HG03139 (cell line): ENCODE measurements around the gene FAM78B.

Experiments
- ATAC-seq: cut with Tn5 transposase; IDR thresholded peaks from one replicate; pipeline ENCODE4 v1.9.1; 2021; ENCODE audit not compliant: unreplicated experiment

The FAM78B gene

GRCh38 chr1:166121010-166121409 lies 45.8 kb downstream of the FAM78B start:
- ATAC-seq: no peak

DNA sequence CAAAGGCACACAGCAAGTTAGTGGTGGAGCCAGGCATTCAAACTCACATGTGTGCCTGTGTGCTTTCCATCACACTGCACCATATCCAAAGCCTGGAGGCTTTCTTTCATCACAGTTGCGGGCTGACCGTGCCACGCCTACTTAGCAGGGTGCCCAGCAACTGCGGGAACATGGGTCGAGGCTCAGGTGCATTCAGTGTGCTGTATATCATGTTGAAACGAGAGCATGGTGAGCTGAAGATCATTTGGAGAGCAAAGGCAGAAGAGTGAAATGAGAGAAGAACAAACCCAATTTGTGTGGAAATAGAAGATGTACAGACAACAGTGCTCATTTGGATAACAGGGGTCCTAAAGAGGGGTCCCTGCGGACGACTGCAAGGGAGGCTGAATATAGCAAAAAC lies 46.5 kb downstream of the FAM78B start:
- no peak for ATAC-seq

GRCh38 chr1:166119471-166119965 lies 47.3 kb downstream of the FAM78B start:
- no peak for ATAC-seq

DNA sequence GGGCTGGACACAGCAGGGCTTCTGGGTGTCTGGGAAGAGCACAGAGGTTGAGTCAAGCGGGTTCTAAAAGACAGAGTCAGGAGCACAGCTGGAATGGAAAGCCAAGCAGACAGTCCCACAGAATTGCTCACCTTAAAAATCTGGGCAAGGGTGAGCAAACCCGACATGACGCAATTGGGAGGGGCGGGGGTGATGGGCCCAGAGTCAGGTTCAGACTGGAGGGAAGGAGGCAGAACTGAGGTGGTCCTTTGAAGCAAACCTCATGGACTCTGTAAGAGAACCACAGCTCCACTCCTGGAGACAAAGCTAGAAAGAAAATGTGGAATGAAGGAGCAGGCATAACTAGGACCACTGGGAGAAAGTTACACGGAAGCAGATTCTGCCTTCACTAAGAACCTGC lies 49.0 kb downstream of the FAM78B start:
- ATAC-seq: no peak

GRCh38 chr1:166116026-166116425 lies 50.8 kb downstream of the FAM78B start:
- ATAC-seq: no peak

DNA sequence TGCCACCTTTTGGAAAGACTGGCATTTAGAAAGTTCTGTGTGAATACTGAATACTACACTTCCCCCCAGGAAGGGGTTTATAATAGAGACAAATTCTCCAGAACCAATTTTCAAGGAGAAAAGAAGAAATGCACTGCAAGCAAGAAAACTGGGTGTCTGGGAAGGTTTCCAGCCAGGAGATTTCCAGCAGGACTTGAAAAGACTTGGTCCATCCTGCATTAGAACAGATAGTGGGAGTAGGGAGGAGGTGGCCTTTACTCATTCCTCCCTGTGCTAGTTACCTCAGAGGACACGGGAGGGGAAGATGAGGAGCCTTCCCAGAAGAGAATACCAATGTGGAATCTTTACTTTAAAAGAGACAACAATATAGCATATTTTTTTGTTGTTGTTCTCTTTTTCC lies 52.4 kb downstream of the FAM78B start:
- ATAC-seq: no peak

DNA sequence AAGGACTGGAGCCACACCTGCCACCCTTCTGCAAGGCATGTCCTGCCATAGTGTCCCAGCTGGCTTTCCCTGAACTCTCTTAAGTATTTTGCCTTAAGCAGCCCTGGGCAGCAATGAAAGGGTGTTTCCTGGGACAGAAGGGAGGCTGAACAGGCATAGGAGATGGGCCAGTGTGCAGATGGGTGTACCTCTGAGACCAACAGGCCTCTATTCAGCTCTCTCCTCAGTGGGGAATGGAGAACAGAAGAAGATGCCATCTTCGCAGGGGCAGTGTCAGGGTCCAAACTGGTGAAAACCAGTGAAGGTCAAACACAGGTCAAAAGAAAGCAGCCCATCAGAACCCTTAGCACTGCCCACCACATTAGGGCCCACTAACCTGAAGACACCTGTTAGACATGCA lies 53.2 kb downstream of the FAM78B start:
- ATAC-seq: no peak

- no peak for ATAC-seq
Observed at GRCh38 chr1:166113031-166113430, 53.8 kb downstream of the FAM78B start.

DNA sequence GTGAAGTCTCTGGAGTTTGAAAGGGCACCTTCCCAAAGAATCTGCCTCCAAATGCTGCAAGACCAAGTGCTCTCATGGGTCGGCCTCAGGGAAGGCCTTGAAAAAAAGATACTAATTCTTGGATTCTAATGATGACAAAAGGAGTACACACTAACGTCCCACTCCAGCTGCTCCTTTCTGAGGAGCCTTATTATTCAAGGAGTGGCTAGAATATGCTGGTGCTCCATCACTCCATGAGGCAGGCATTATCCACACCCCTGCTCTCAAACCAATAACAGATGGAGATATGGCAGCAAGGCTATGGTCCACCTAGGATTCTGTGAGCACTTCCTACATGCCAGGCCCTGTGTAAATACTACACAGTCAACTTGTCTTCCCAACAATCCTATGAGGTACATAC lies 54.4 kb downstream of the FAM78B start:
- no peak for ATAC-seq

- ATAC-seq: no peak
Observed at GRCh38 chr1:166111430-166111829, 55.4 kb downstream of the FAM78B start.

GRCh38 chr1:166090244-166090643 lies 76.6 kb downstream of the FAM78B start:
- no peak for ATAC-seq

DNA sequence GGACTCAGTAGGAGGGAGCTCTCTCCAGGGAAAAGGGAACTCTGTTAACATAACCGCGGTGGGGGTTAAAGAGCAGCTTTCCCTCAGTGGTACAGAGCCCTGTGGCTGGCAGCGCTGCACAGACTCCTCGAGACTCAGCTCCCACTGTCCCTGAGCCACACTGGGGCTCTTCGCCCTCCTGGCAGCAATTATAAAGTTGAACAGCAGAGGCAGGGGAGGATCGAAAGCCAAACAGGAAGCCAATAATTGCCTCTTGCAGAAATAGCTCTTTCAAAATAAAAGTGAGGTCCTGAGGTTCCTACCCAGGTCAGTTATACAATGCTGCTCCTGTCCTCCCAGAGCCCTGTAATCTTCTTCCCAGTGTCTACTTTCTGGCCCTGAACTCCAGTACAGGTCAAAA lies 77.0 kb downstream of the FAM78B start:
- ATAC-seq: peak; percentile 85

DNA sequence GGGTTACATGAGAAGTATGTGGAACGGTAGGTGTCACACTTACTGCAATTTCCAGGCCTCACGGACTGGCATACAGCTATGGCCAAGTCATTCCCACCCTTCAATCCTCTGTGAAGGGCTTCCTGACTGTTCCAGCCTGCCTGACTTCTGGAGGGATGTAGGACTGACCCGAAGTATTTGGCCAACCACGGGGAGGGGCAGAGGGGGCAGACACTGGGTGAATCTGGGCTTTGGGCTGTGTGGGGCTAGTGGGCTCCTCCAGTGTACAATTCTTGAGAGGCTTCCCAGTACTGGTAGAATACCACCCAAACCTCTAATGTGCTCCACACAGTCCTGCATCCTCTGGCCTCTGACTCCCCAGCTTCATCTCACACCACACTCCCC lies 78.2 kb downstream of the FAM78B start:
- no peak for ATAC-seq

- no peak for ATAC-seq
Observed at GRCh38 chr1:166087734-166088571, 78.8 kb downstream of the FAM78B start.

DNA sequence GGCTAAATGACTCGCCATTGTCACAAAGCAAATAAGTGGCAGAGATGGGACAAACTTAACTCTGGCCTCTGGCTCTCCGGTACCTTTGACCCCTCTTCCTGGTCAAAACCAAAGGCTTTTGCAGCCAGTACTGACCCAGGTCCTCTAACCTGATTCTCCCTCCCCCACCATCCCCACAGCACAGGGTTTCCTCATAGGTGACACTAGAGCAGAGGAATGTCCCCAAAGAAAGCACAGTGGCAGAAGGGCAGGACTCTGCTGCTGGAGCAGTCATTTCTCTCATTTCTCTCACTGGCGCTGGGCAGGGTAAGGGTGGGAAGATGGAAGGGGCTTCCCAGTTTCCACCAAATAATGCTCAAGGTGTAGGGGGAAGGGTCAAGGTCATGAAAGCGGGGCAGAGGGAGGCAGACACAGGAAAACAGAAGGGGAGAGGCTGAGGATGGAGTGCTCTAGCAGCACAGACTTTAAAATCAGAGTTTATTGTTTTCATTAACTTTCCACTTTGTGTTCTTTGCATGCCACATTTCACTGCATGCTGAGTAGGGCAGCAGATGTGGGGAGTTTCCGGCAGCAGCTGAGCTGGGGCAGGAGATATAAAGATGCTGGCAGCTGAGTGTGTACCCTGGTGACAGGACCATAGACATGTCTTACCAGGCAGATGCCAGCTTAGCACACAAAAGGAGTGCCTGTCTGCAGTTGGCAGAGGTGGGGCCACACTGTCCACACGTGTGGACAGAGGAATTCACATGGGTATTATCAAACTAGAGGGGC lies 80.5 kb downstream of the FAM78B start:
- ATAC-seq: no peak

- ATAC-seq: no peak
Observed at GRCh38 chr1:166084613-166085012, 82.2 kb downstream of the FAM78B start.

DNA sequence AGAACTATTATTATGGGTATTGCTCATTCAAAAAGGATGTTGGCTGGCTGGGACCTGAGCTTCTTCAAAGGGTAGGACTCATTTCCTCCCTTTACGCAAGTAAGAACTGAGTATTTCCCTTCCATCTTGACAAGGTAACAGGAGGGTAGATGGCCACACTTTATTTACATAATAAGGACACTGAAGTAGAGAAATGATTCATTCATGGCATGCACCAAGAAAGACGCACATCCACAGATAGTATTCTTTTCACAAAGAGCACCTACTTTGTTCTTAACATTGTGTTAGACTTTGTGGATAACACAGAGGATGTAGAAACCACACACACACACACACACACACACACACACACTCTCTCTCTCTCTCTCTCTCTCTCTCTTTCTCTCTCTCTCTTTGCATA lies 82.9 kb downstream of the FAM78B start:
- peak; percentile 69 for ATAC-seq

GRCh38 chr1:166082601-166083000 lies 84.2 kb downstream of the FAM78B start:
- no peak for ATAC-seq

- no peak for ATAC-seq
Observed at GRCh38 chr1:166080967-166081870, 85.6 kb downstream of the FAM78B start.

GRCh38 chr1:166080277-166080966 lies 86.4 kb downstream of the FAM78B start:
- ATAC-seq: no peak

- ATAC-seq: no peak
Observed at GRCh38 chr1:166079276-166079675, 87.5 kb downstream of the FAM78B start.
